Omental fat pad (tissue), 4 donors: ENCODE measurements around the gene ZFAND5. TPM values are rescaled to one million over a fixed set of nuclear protein-coding genes. Genes with fewer than 3 reads are reported as not detected.

ENCODE experiments used
- ATAC-seq: fragments of 150-250 bp; one replicate; pipeline ENCODE4 v1.9.1; 2016; ENCODE audit warnings: mild to moderate bottlenecking, moderate library complexity; ENCODE audit not compliant: low FRiP score
- DNase-seq: peaks from one replicate; pipeline ENCODE4 v3.0.0-alpha.2; 2019; ENCODE audit warnings: low spot score
- total RNA-seq, 4 donors: library from RNA; depleted of rRNA; stranded (reverse); fragments of >200 nt; gene quantifications; one replicate each; pipeline ENCODE4 v1.1.0, GENCODE V29; 2016
- TF ChIP-seq, protein P1 (sequence below), 3 donors: fragments of 450-650 bp; IDR thresholded peaks; one replicate each; pipeline ENCODE4 v1.5.1; 2016 to 2017; ENCODE audit warnings: antibody characterized with exemption in 3 of 3, mild to moderate bottlenecking in 3 of 3, moderate library complexity in 2 of 3

Gene ZFAND5
- total RNA-seq, 4 donors from 2014 or later: 251 to 647 (median 378) TPM

DNA sequence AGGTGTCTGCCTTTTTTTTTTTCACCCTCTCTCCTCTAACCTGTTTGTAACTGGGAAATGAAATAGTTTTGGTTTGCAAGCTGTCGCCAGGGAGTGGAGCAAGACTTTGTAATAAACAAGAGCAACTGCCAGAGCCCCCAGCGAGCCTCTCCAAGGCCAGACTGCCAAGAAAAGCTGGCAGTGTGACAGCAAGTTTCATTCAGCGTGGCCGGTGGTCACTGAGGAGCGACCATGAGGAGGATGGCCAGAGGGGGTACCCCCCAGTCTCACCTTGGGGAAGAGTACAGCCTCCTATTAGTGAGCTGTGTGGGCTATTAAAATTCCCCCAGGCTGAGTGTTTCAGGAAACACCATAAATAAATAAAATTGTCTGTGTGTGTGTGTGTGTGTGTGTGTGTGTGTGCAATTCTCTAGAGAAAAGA lies 49.9 kb downstream of the ZFAND5 start:
- TF ChIP-seq, protein P1, sequence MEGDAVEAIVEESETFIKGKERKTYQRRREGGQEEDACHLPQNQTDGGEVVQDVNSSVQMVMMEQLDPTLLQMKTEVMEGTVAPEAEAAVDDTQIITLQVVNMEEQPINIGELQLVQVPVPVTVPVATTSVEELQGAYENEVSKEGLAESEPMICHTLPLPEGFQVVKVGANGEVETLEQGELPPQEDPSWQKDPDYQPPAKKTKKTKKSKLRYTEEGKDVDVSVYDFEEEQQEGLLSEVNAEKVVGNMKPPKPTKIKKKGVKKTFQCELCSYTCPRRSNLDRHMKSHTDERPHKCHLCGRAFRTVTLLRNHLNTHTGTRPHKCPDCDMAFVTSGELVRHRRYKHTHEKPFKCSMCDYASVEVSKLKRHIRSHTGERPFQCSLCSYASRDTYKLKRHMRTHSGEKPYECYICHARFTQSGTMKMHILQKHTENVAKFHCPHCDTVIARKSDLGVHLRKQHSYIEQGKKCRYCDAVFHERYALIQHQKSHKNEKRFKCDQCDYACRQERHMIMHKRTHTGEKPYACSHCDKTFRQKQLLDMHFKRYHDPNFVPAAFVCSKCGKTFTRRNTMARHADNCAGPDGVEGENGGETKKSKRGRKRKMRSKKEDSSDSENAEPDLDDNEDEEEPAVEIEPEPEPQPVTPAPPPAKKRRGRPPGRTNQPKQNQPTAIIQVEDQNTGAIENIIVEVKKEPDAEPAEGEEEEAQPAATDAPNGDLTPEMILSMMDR (IDR thresholded peaks at IDR 0.05): no peak
- DNase-seq: no peak

GRCh38 chr9:72313507-72313906 lies 51.5 kb downstream of the ZFAND5 start:
- no peak for DNase-seq
- no peak for ATAC-seq
- TF ChIP-seq, protein P1 (IDR thresholded peaks at IDR 0.05): no peak

More for the DNA sequence above, 49.9 kb downstream of the ZFAND5 start:
- ATAC-seq: peak; percentile 48

DNA sequence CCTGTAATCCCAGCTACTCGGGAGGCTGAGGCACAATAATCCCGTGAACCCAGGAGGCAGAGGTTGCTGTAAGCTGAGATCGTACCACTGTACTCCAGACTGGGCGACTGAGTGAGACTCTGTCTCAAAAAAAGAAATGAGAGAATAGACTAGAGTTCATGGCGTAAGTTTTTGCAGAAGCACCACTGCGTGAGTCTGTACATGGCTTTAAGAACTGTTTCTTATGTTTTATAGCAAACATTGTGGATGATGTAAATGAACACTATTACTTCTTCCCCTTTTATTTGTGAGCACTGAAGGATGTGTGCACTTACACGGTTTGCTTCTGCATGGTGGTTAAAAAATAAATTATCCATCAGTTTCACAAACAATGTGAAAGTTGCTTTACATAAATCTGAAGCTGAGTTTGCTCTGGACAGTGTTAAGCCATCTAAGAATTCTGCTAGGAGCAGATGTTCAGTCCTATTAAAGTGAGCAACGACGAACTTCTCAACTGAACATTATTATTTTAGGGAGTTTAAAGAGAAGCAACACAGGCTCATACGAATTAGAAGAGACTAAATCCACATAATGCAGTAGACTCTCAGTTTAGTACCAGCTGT lies 52.5 kb downstream of the ZFAND5 start:
- TF ChIP-seq, protein P1 (IDR thresholded peaks at IDR 0.05): no peak
- no peak for ATAC-seq
- DNase-seq: no peak

DNA sequence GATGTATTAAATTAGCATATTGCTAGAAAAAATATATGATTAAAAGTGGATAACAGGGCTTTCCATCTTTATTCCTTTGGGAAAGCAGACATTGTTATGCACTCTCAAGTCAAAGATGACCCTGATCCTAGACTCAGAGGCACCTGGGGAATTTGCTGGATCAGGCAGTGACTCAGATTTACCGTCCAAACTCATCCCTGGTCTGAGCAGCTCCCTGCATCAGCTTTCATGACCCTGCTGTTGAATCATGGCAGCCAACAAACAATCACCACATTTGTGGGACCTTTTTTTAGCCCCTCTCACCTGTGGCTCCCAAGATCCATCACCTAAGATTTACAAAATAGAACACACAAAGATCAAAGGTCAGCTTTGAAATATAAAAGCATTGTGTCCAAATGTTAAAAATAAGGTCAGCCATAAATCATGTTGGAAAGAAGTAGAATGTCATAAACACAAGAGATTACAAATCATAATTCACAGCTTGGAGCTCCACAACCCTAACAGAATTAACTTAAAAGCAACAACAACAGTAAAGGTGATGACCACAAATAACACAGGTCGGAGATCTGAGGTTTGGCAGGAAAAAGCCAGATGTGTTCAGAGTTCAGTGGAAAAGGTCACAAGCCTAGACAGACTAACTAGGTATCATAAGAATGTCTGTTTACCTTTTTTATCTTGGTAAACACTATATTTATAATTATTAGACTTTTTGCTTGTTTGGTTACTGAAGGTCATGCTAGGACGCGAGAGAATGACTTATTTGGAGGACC lies 55.5 kb downstream of the ZFAND5 start:
- ATAC-seq (no peak), DNase-seq (no peak)
- TF ChIP-seq, protein P1 (IDR thresholded peaks at IDR 0.05): no peak

DNA sequence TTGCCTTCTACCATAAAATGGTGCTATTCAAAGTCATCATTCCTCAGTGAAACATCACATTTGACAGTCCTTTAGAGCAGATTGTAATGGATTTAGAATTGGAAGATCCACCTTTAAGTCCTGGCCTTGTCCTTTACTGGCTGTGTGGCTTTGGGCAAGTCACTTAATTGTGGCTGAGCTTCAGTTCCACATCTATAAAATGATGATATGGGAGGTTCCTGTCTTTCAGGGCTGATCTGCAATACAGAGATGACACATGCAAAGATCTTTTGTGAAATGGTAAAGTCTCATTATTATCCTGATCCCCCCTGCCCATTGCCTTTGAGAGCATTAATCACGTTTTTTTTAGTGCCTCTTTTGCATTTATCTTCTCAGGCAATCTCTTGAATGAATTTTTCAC lies 58.2 kb downstream of the ZFAND5 start:
- no peak for ATAC-seq
- TF ChIP-seq, protein P1 (IDR thresholded peaks at IDR 0.05): no peak

DNA sequence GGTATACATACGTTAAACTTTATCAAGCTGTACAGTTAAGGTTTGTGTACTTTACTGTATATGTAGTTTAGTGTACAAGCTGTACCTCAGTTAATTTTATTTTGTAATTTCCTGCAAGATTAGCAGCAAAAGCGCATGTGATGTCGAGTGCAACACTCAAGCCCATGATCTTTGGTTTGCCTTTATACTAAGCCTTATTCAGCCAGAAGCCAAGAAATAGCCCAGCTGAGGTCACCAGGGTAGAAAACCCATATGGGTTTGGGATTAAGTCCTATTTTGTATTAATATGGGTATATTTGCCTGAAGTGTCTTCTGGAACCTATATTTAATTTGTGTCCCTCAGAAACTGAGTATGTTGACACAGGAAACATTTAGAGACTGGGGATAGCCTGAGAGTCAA lies 59.3 kb downstream of the ZFAND5 start:
- DNase-seq (no peak), ATAC-seq (no peak)
- TF ChIP-seq, protein P1 (IDR thresholded peaks at IDR 0.05): no peak

More for the DNA sequence above, 58.2 kb downstream of the ZFAND5 start:
- DNase-seq: no peak
